22Rv1 (cell line): ENCODE data around the gene UBASH3A.

ENCODE experiments used
- H3K27ac ChIP-seq: fragments of 450-650 bp; 2 replicates; pipeline ENCODE4 v1.5.1; 2017
- CTCF ChIP-seq: fragments of 450-650 bp; IDR thresholded peaks from 2 replicates; pipeline ENCODE4 v1.5.1; 2017; ENCODE audit warnings: mild to moderate bottlenecking
- ZFX ChIP-seq: fragments of 450-650 bp; IDR thresholded peaks from 2 replicates; pipeline ENCODE4 v1.6.1; 2017; ENCODE audit warnings: antibody characterized with exemption, borderline replicate concordance

UBASH3A gene

GRCh38 chr21:42425591-42425990, 21.9 kb downstream of the UBASH3A start:
- no peak for TF ChIP-seq CTCF
- TF ChIP-seq ZFX = no peak
- no peak overlapping the region for H3K27ac ChIP-seq

GRCh38 chr21:42426424-42426823, 22.7 kb downstream of the UBASH3A start:
- TF ChIP-seq ZFX = no peak
- TF ChIP-seq CTCF = no peak

GRCh38 chr21:42426876-42427480, 23.3 kb downstream of the UBASH3A start:
- H3K27ac ChIP-seq = no peak overlapping the region

More at GRCh38 chr21:42426424-42426823, 22.7 kb downstream of the UBASH3A start:
- H3K27ac ChIP-seq = no peak overlapping the region

GRCh38 chr21:42427809-42428419, 24.2 kb downstream of the UBASH3A start:
- TF ChIP-seq CTCF (no peak), ZFX (no peak)
- H3K27ac ChIP-seq = no peak overlapping the region

More at GRCh38 chr21:42426876-42427480, 23.3 kb downstream of the UBASH3A start:
- no peak for TF ChIP-seq ZFX
- TF ChIP-seq CTCF = no peak

- no peak for TF ChIP-seq ZFX
- no peak for TF ChIP-seq CTCF
- no peak overlapping the region for H3K27ac ChIP-seq
Observed at GRCh38 chr21:42429021-42429420, 25.3 kb downstream of the UBASH3A start.

- TF ChIP-seq CTCF (no peak), ZFX (no peak)
Observed at GRCh38 chr21:42429856-42430255, 26.2 kb downstream of the UBASH3A start.

GRCh38 chr21:42430521-42430920, 26.8 kb downstream of the UBASH3A start:
- TF ChIP-seq ZFX (no peak), CTCF (no peak)
- no peak overlapping the region for H3K27ac ChIP-seq

More at GRCh38 chr21:42429856-42430255, 26.2 kb downstream of the UBASH3A start:
- no peak overlapping the region for H3K27ac ChIP-seq
